GM12873 (cell line): Measurements from ENCODE around the gene SNTB2.

ENCODE experiments used
- CTCF ChIP-seq: IDR thresholded peaks from 2 replicates; pipeline ENCODE4 v1.5.1; 2012; ENCODE audit warnings: low read depth, mild to moderate bottlenecking, moderate library complexity, low read length, control low read depth; ENCODE audit not compliant: insufficient read depth; ENCODE audit errors: missing control alignments

The SNTB2 gene

GRCh38 chr16:69188236-69188549 lies 1.2 kb downstream of the SNTB2 start:
- TF ChIP-seq CTCF = no peak

GRCh38 chr16:69188716-69189115 lies 1.8 kb downstream of the SNTB2 start:
- no peak for TF ChIP-seq CTCF

- TF ChIP-seq CTCF = no peak
Observed at GRCh38 chr16:69190046-69190588, 3.2 kb downstream of the SNTB2 start.

GRCh38 chr16:69190598-69190997 lies 3.6 kb downstream of the SNTB2 start:
- no peak for TF ChIP-seq CTCF

- no peak for TF ChIP-seq CTCF
Observed at GRCh38 chr16:69191136-69191535, 4.2 kb downstream of the SNTB2 start.

- no peak for TF ChIP-seq CTCF
Observed at GRCh38 chr16:69193855-69194254, 6.9 kb downstream of the SNTB2 start.

GRCh38 chr16:69194488-69194887 lies 7.5 kb downstream of the SNTB2 start:
- TF ChIP-seq CTCF = no peak
